Endodermal cell (in vitro differentiated cells): Measurements from ENCODE around the gene TMEM40. TPM values are rescaled to one million over a fixed set of nuclear protein-coding genes. Genes with fewer than 3 reads are reported as not detected.

Source experiments
- DNase-seq: peaks from one replicate; pipeline ENCODE4 v3.0.0-alpha.2; 2017
- H3K27ac ChIP-seq: 2 replicates; pipeline ENCODE4 v1.5.1; 2013; ENCODE audit warnings: mild to moderate bottlenecking, low read depth, low read length, moderate library complexity
- H3K27me3 ChIP-seq: 2 replicates; pipeline ENCODE4 v1.6.1; 2013; ENCODE audit warnings: mild to moderate bottlenecking, low read length, moderate library complexity; ENCODE audit not compliant: insufficient read depth, control insufficient read depth, poor library complexity, severe bottlenecking
- H3K36me3 ChIP-seq: 2 replicates; pipeline ENCODE4 v1.7.0; 2013; ENCODE audit warnings: mild to moderate bottlenecking, low read length, moderate library complexity; ENCODE audit not compliant: control insufficient read depth, insufficient read depth
- H3K4me1 ChIP-seq: one replicate; pipeline ENCODE4 v1.7.0; 2013; ENCODE audit warnings: low read length; ENCODE audit not compliant: control insufficient read depth, insufficient read depth
- H3K4me3 ChIP-seq: 2 replicates; pipeline ENCODE4 v1.5.1; 2013; ENCODE audit warnings: mild to moderate bottlenecking, low read length, moderate library complexity
- H3K9ac ChIP-seq: 2 replicates; pipeline ENCODE4 v1.6.1; 2013; ENCODE audit warnings: mild to moderate bottlenecking, low read length, moderate library complexity; ENCODE audit not compliant: poor library complexity, severe bottlenecking; ENCODE audit errors: extremely low read depth
- H3K9me3 ChIP-seq: 2 replicates; pipeline ENCODE4 v1.6.1; 2013; ENCODE audit warnings: mild to moderate bottlenecking, low read length, moderate library complexity; ENCODE audit not compliant: control insufficient read depth
- H3K27ac Mint-ChIP-seq: 2 replicates; pipeline ENCODE4 v1.8.0; 2020; ENCODE audit warnings: mixed read lengths
- H3K27me3 Mint-ChIP-seq: 2 replicates; pipeline ENCODE4 v1.8.0; 2021; ENCODE audit warnings: mild to moderate bottlenecking, mixed read lengths; ENCODE audit not compliant: insufficient read depth
- H3K36me3 Mint-ChIP-seq: 2 replicates; pipeline ENCODE4 v1.8.0; 2020; ENCODE audit warnings: low read depth, mixed read lengths
- H3K4me1 Mint-ChIP-seq: 2 replicates; pipeline ENCODE4 v1.8.0; 2020; ENCODE audit warnings: mixed read lengths
- H3K4me3 Mint-ChIP-seq: 2 replicates; pipeline ENCODE4 v1.8.0; 2020; ENCODE audit warnings: mild to moderate bottlenecking, moderate library complexity, mixed read lengths
- H3K9me3 Mint-ChIP-seq: 2 replicates; pipeline ENCODE4 v1.8.0; 2020; ENCODE audit warnings: mild to moderate bottlenecking, mixed read lengths
- CTCF ChIP-seq: fragments of 200-600 bp; sonication (generic); conservative IDR thresholded peaks from 2 replicates; pipeline ENCODE4 v1.5.0; 2021; ENCODE audit warnings: antibody characterized with exemption, mild to moderate bottlenecking
- WGBS, 2 experiments: methylation state at CpG; one replicate each; pipeline versions ENCODE4 v1.1.5 to v1.1.7; 2013; ENCODE audit warnings: missing lambda C conversion rate in 2 of 2, mixed read lengths in 1 of 2; ENCODE audit not compliant: insufficient coverage in 1 of 2, insufficient read length in 1 of 2; 5-methylcytosine and 5-hydroxymethylcytosine counted together
- total RNA-seq, 2 donors: library from RNA; stranded (reverse); fragmentation: NEBNext Ultra II Directional in 1 of 2; extraction: Animal tissue kit (Norgen Biotek cat#: 25700) in 1 of 2; gene quantifications; 2 replicates in 1 of 2; 3 replicates in 1 of 2; pipeline ENCODE4 v1.2.1, GENCODE V29; 2021

TMEM40 gene
- total RNA-seq, 2 donors from 2014 or later, result not detected

GRCh38 chr3:12748477-12748876 lies 10.6 kb downstream of the TMEM40 start:
- DNase-seq, result no peak
- no peak overlapping the region for H3K27ac ChIP-seq
- H3K9ac ChIP-seq, result no peak overlapping the region
- TF ChIP-seq CTCF, result no peak
- peaks cover 9% of the 10 kb centered on the region for H3K27me3 Mint-ChIP-seq
- no peaks in the 10 kb centered on the region for H3K9me3 ChIP-seq
- no peaks in the 10 kb centered on the region for H3K27me3 ChIP-seq
- no peaks in the 10 kb centered on the region for H3K36me3 Mint-ChIP-seq
- no peak overlapping the region for H3K27ac Mint-ChIP-seq
- peaks cover 3% of the 10 kb centered on the region for H3K4me1 ChIP-seq
- no peak overlapping the region for H3K4me3 ChIP-seq
- H3K4me1 Mint-ChIP-seq, result peaks cover 20% of the 10 kb centered on the region
- H3K9me3 Mint-ChIP-seq, result no peaks in the 10 kb centered on the region
- WGBS, 2 experiments, result 96 to 98% methylated on average over 4 to 5 of the region's 5 CpGs
- no peaks in the 10 kb centered on the region for H3K36me3 ChIP-seq
- no peak overlapping the region for H3K4me3 Mint-ChIP-seq

- H3K27me3 Mint-ChIP-seq, result peaks cover 2% of the 10 kb centered on the region
- WGBS, 2 experiments, result 84 to 92% methylated on average over 8 to 10 of the region's 10 CpGs
- Histone ChIP-seq H3K4me1 (peaks cover 3% of the 10 kb centered on the region), H3K36me3 (no peaks in the 10 kb centered on the region), H3K4me3 (no peak overlapping the region), H3K9me3 (no peaks in the 10 kb centered on the region), H3K27me3 (no peaks in the 10 kb centered on the region), H3K9ac (no peak overlapping the region), H3K27ac (no peak overlapping the region)
- peak; percentile 58 for DNase-seq
- H3K4me3 Mint-ChIP-seq, result no peak overlapping the region
- H3K27ac Mint-ChIP-seq, result peak overlapping the region; percentile 16
- H3K36me3 Mint-ChIP-seq, result no peaks in the 10 kb centered on the region
- peaks cover 20% of the 10 kb centered on the region for H3K4me1 Mint-ChIP-seq
- no peaks in the 10 kb centered on the region for H3K9me3 Mint-ChIP-seq
- no peak for TF ChIP-seq CTCF
Observed at GRCh38 chr3:12746419-12746818, 12.6 kb downstream of the TMEM40 start.

GRCh38 chr3:12744326-12744725 lies 14.7 kb downstream of the TMEM40 start:
- H3K36me3 Mint-ChIP-seq, result no peaks in the 10 kb centered on the region
- peaks cover 21% of the 10 kb centered on the region for H3K4me1 Mint-ChIP-seq
- Histone ChIP-seq H3K27me3 (no peaks in the 10 kb centered on the region), H3K4me1 (peaks cover 3% of the 10 kb centered on the region), H3K9ac (no peak overlapping the region), H3K9me3 (no peaks in the 10 kb centered on the region), H3K36me3 (no peaks in the 10 kb centered on the region), H3K4me3 (no peak overlapping the region), H3K27ac (no peak overlapping the region)
- H3K9me3 Mint-ChIP-seq, result no peaks in the 10 kb centered on the region
- WGBS, 2 experiments, result 88 to 91% methylated on average over 1 of the region's 1 CpG
- H3K27ac Mint-ChIP-seq, result no peak overlapping the region
- no peak for DNase-seq
- no peak for TF ChIP-seq CTCF
- H3K27me3 Mint-ChIP-seq, result no peaks in the 10 kb centered on the region
- no peak overlapping the region for H3K4me3 Mint-ChIP-seq
